Lower lobe of right lung (tissue), 2 donors: Measurements from ENCODE around the gene RGS6. TPM values are rescaled to one million over a fixed set of nuclear protein-coding genes. Genes with fewer than 3 reads are reported as not detected.

ENCODE experiments used
- ATAC-seq, 2 donors: fragments of 200-7000 bp; cut with Tn5 transposase; one replicate each; pipeline ENCODE4 v1.9.1; 2020 to 2022; ENCODE audit warnings: mild to moderate bottlenecking in 2 of 2, moderate library complexity in 2 of 2
- DNase-seq: peaks from one replicate; pipeline ENCODE4 v3.0.0-alpha.2; 2020
- H3K27ac ChIP-seq: fragments of 200-600 bp; one replicate; pipeline ENCODE4 v1.8.0; 2022
- H3K27me3 ChIP-seq: fragments of 200-600 bp; one replicate; pipeline ENCODE4 v1.8.0; 2022; ENCODE audit warnings: low read depth
- H3K36me3 ChIP-seq: fragments of 200-600 bp; one replicate; pipeline ENCODE4 v1.8.0; 2022; ENCODE audit warnings: mild to moderate bottlenecking
- H3K4me1 ChIP-seq: fragments of 200-600 bp; one replicate; pipeline ENCODE4 v1.8.0; 2022
- H3K4me3 ChIP-seq: fragments of 200-600 bp; one replicate; pipeline ENCODE4 v1.8.0; 2022; ENCODE audit warnings: mild to moderate bottlenecking
- H3K9me3 ChIP-seq: fragments of 200-600 bp; one replicate; pipeline ENCODE4 v1.8.0; 2022
- intact Hi-C: fragments of 100-400 bp; cut with DNase I; formaldehyde crosslinking; loops from one replicate; pipeline ENCODE4 v1.11.0; 2022
- total RNA-seq: library from RNA; stranded (reverse); fragmentation: NEBNext Ultra II Directional; extraction: Animal tissue kit (Norgen Biotek cat#: 25700); gene quantifications from one replicate; pipeline ENCODE4 v1.2.1, GENCODE V29; 2021
- TF ChIP-seq, protein P1 (sequence below): fragments of 200-600 bp; IDR thresholded peaks from one replicate; pipeline ENCODE4 v1.8.0; 2022; ENCODE audit warnings: antibody characterized with exemption, mild to moderate bottlenecking
- donor health status: DM: no; HTN: yes; CAD: no; lungs with severe emphysema.

The RGS6 gene
- total RNA-seq, 1 donor from 2014 or later: 2.5 TPM

DNA sequence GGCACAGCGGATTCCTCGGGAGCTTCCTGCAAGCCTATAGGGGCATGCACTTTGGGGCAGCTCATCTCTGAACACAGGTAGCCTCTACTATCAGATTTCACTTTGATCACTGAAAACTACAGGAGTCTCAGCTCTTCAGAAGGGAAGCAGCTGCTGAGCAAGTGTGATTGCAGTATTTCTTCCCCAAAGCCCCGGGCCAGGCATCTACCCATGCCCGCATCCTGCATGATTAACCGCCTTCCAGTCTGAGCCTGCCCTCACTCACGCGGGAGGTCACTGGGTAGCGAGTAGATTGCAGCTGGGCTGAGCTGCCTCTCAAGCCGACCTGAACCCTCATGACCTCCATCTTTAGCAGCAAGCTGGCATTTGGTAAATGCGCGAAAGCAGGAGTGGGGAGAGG, 627.0 kb downstream of the RGS6 start:
- Histone ChIP-seq H3K9me3 (no peaks in the 10 kb centered on the region), H3K27me3 (peaks cover 12% of the 10 kb centered on the region), H3K4me1 (no peaks in the 10 kb centered on the region), H3K36me3 (no peaks in the 10 kb centered on the region), H3K27ac (no peak overlapping the region), H3K4me3 (no peak overlapping the region)
- TF ChIP-seq, protein P1, sequence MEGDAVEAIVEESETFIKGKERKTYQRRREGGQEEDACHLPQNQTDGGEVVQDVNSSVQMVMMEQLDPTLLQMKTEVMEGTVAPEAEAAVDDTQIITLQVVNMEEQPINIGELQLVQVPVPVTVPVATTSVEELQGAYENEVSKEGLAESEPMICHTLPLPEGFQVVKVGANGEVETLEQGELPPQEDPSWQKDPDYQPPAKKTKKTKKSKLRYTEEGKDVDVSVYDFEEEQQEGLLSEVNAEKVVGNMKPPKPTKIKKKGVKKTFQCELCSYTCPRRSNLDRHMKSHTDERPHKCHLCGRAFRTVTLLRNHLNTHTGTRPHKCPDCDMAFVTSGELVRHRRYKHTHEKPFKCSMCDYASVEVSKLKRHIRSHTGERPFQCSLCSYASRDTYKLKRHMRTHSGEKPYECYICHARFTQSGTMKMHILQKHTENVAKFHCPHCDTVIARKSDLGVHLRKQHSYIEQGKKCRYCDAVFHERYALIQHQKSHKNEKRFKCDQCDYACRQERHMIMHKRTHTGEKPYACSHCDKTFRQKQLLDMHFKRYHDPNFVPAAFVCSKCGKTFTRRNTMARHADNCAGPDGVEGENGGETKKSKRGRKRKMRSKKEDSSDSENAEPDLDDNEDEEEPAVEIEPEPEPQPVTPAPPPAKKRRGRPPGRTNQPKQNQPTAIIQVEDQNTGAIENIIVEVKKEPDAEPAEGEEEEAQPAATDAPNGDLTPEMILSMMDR: no peak
- DNase-seq (no peak), ATAC-seq (no peak)
- intact Hi-C loops: no loop called here

DNA sequence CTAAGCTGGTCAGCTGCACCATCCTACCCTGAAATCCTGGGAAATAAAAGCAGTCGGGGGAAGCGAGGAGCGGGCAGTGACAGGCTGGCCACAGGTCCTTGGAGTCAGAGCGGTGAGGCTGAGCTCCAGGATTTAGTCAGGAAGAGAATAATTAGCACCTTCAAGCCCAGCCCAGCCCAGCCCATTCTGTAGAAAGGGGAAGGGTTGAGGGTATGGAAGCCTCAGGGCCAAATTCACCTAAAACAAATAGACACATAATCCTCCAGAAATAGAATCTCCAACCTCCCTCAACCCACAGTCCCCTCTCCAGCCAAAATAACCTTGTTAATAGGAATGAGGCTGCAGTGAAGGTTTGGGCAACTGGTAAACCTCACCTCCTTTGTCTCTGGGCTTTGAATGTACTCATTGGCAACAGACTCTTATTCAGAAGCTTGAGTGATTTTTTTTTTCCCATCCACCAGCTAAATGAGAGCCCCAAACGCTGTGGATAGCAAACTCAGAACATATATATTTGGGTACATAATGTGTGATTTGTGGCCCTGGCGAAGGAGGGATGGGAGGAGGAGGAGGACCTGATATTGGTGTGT, 627.5 kb downstream of the RGS6 start:
- DNase-seq (no peak), ATAC-seq (no peak)
- no peak overlapping the region for H3K27ac ChIP-seq
- peaks cover 12% of the 10 kb centered on the region for H3K27me3 ChIP-seq
- no peak overlapping the region for H3K4me3 ChIP-seq
- intact Hi-C loops: no loop called here
- H3K4me1 ChIP-seq: no peaks in the 10 kb centered on the region
- H3K36me3 ChIP-seq: no peaks in the 10 kb centered on the region
- TF ChIP-seq, protein P1: no peak
- H3K9me3 ChIP-seq: no peaks in the 10 kb centered on the region

GRCh38 chr14:72560331-72560730, 628.1 kb downstream of the RGS6 start:
- Histone ChIP-seq H3K4me1 (no peaks in the 10 kb centered on the region), H3K27me3 (peaks cover 12% of the 10 kb centered on the region), H3K36me3 (no peaks in the 10 kb centered on the region), H3K27ac (no peak overlapping the region), H3K4me3 (no peak overlapping the region), H3K9me3 (no peaks in the 10 kb centered on the region)
- ATAC-seq (no peak), DNase-seq (no peak)
- TF ChIP-seq, protein P1: no peak
- intact Hi-C loops: no loop called here

DNA sequence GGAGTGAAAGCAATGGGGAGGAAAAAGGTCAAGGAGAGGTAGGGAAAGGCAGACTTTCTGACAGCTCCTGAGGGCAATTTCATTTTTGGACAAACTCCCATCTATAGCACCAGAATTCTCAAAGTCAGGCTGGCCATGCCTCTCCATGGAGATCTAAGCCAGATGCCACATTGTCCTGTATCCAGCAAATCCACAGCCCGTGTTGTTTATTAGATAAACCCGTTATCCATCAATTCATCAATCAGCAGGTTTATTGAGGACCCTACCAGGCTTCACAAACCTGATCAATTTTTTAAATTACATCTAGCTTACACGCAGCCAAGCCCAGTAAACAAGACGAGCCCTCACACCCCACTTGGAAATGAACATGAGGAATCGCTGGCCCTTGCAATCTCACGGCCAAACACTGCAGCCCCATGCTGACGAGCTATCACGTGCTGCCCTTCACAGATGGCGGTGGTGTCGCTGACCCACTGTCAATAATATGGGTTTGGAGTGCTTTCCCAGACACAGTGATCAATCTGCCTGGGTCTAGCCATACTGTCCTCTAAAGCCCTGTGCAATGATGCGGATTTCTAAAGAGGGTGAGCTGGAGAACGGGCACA, 628.8 kb downstream of the RGS6 start:
- ATAC-seq: no peak
- Histone ChIP-seq H3K36me3 (no peaks in the 10 kb centered on the region), H3K9me3 (no peaks in the 10 kb centered on the region), H3K27ac (no peak overlapping the region), H3K4me1 (no peaks in the 10 kb centered on the region), H3K4me3 (no peak overlapping the region), H3K27me3 (peaks cover 12% of the 10 kb centered on the region)
- DNase-seq: no peak
- intact Hi-C loops: no loop called here
- TF ChIP-seq, protein P1: no peak

- Histone ChIP-seq H3K36me3 (no peaks in the 10 kb centered on the region), H3K4me3 (no peak overlapping the region), H3K27ac (no peak overlapping the region), H3K27me3 (peaks cover 12% of the 10 kb centered on the region), H3K9me3 (no peaks in the 10 kb centered on the region), H3K4me1 (no peaks in the 10 kb centered on the region)
- DNase-seq: no peak
- no peak for ATAC-seq
- intact Hi-C loops: no loop called here
- TF ChIP-seq, protein P1: no peak
Measured at GRCh38 chr14:72562300-72562699, 630.1 kb downstream of the RGS6 start.
